HFF-Myc (cell line): ENCODE data around the gene RAB36.
"Not testable (repeated sequence)": the region's sequence is repeated elsewhere in the genome, so short reads cannot be mapped to it uniquely, and the experiment has no call there.

Source experiments
- DNase-seq: peaks from one replicate; pipeline ENCODE4 v3.0.0-alpha.2; 2011; ENCODE audit warnings: low read depth; ENCODE audit errors: extremely low read depth
- H3K4me3 ChIP-seq: replicated peaks from 2 replicates; pipeline ENCODE4 v1.5.1; 2011; ENCODE audit warnings: low read depth, mild to moderate bottlenecking, control low read depth, low read length
- CTCF ChIP-seq: IDR thresholded peaks from 2 replicates; pipeline ENCODE4 v1.5.1; 2012; ENCODE audit warnings: mild to moderate bottlenecking, low read depth, low read length, control low read depth; ENCODE audit errors: missing control alignments

Gene RAB36

GRCh38 chr22:23131931-23132330 is 13.3 kb upstream of the RAB36 start:
- no peak for DNase-seq
- no peak for TF ChIP-seq CTCF
- H3K4me3 ChIP-seq = no peak overlapping the region

- no peak overlapping the region for H3K4me3 ChIP-seq
- no peak for TF ChIP-seq CTCF
- no peak for DNase-seq
Measured at GRCh38 chr22:23132376-23133091, 12.7 kb upstream of the RAB36 start.

GRCh38 chr22:23133922-23134321 is 11.4 kb upstream of the RAB36 start:
- no peak for TF ChIP-seq CTCF
- H3K4me3 ChIP-seq = no peak overlapping the region
- no peak for DNase-seq

- not testable (repeated sequence) for DNase-seq, H3K4me3 ChIP-seq
Measured at GRCh38 chr22:23136991-23137390, 8.3 kb upstream of the RAB36 start.

GRCh38 chr22:23137468-23137867 is 7.8 kb upstream of the RAB36 start:
- no peak for TF ChIP-seq CTCF
- H3K4me3 ChIP-seq = no peak overlapping the region
- no peak for DNase-seq

GRCh38 chr22:23137905-23138561 is 7.2 kb upstream of the RAB36 start:
- DNase-seq = no peak
- TF ChIP-seq CTCF = no peak
- H3K4me3 ChIP-seq = no peak overlapping the region

GRCh38 chr22:23138584-23139435 is 6.5 kb upstream of the RAB36 start:
- no peak overlapping the region for H3K4me3 ChIP-seq
- TF ChIP-seq CTCF = no peak
- DNase-seq = no peak
